GM12872 (cell line): ENCODE measurements around the gene MAN2B2.

Experiments used
- CTCF ChIP-seq: IDR thresholded peaks from 3 replicates; pipeline ENCODE4 v1.5.1; 2011; ENCODE audit warnings: low read depth, mild to moderate bottlenecking, low read length, moderate library complexity; ENCODE audit not compliant: insufficient read depth

Gene MAN2B2

GRCh38 chr4:6595897-6596537 is 21.0 kb downstream of the MAN2B2 start:
- no peak for TF ChIP-seq CTCF

- TF ChIP-seq CTCF = no peak
Observed at GRCh38 chr4:6596948-6597347, 22.0 kb downstream of the MAN2B2 start.

- TF ChIP-seq CTCF = no peak
Observed at GRCh38 chr4:6598127-6598526, 23.1 kb downstream of the MAN2B2 start.

- TF ChIP-seq CTCF = no peak
Observed at GRCh38 chr4:6598641-6599040, 23.7 kb downstream of the MAN2B2 start.

- TF ChIP-seq CTCF = no peak
Observed at GRCh38 chr4:6601661-6602250, 26.8 kb downstream of the MAN2B2 start.

- no peak for TF ChIP-seq CTCF
Observed at GRCh38 chr4:6602289-6602688, 27.3 kb downstream of the MAN2B2 start.

- no peak for TF ChIP-seq CTCF
Observed at GRCh38 chr4:6603128-6603527, 28.1 kb downstream of the MAN2B2 start.

- no peak for TF ChIP-seq CTCF
Observed at GRCh38 chr4:6605114-6605513, 30.1 kb downstream of the MAN2B2 start.
